NOMO-1 (cell line): ENCODE data around the gene SHC4.
A peak's percentile ranks its signal among the peaks of the same experiment; 100 is the strongest.

Source experiments
- DNase-seq, 2 experiments: peaks; one replicate each; lab custom pipeline; 2025; ENCODE audit not compliant: unreplicated experiment in 2 of 2; lab: John Stamatoyannopoulos, UW

SHC4 gene

DNA sequence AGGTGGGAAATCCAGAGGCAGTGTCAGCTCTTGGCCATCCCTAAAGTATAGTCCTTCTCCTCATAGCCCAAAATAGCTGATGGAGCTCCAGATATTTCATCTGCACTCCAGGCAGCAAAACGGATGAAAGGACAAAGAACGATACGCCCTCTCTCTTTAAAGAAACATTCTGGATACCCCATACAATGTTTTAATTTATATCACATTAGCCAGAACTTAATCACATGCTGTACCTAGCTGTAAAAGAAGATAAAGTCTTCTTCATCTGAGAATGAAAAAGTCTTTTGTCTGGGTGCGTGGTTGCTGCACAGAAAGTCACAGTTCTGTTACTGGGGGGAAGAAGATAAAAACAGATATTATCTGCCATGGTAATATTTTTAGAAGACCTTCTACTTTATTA is 4.3 kb upstream of the SHC4 start:
- no peak for DNase-seq

GRCh38 chr15:48967336-48967735 is 3.6 kb upstream of the SHC4 start:
- DNase-seq, result no peak

DNA sequence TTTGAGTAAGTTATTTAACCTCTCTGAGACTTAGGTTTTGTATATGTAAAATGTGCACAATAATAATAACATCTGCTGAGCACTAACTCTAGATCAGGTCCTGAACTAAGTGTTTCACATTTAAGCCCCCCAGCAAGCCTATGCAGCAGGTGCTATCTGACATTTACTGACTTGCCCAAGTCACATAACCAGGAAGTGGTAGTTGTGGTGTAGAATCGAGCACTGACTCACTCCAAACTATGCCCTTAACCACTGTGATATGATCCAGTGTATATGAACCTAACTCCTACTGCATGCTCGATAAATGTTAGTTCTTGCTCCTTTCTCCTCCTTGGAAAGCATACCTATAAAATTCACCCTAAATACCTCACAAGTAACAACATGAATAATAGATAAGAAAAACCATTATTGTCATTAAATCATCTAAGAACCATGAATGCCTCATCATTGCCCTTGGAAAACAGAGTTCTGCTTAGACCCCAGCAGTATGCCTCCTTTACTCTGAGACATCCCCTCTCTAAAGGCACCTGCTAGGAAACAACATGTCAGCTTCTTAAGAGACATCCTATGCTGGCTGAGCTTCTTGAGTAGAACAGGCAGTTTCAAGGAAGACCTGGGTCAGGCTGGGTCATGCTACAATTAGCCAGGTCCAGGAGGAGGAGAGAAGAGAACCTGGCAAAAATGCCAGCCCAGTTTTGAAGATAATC is 3.0 kb upstream of the SHC4 start:
- peak; percentile 38 to 58 for DNase-seq

DNA sequence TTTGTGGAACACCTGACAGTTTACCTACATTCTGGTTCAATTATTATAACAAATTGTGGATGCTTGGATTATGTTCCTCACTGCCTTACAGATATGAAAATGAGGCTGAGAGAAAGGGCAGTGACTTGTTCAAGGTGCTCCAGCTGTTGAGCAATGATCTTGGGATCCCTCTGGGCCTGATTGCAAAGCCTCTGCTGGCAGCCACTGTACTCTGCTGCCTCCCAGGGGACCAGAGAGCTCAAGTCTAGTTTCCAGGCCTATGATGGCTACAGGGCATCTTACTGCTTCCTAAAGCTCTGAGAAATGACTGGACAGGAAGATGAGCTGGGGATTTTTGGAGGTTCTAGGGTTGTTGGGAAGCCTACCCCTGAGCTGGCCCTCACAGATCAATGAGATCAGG is 2.3 kb upstream of the SHC4 start:
- DNase-seq, result peak in 1 of 2 experiments; percentile 1

DNA sequence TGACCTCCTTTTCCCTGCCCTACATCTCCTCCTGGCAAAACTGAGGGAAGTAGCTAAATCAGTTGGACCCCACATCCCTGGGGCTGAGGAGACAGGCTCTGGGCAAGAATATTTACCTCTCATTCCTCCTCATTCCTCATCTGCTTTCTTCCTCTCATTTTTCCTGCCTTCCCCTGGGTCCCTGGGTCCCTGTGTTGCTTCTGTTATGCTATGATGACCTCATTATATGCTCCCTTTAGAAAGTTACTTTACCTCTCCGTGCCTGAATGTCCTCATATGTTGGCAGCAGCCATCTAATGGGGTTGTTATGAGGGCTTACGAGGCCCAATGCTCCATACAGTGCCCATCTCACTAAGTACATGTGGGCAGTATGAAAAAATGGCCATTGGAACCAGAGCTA is 1.2 kb upstream of the SHC4 start:
- no peak for DNase-seq

DNA sequence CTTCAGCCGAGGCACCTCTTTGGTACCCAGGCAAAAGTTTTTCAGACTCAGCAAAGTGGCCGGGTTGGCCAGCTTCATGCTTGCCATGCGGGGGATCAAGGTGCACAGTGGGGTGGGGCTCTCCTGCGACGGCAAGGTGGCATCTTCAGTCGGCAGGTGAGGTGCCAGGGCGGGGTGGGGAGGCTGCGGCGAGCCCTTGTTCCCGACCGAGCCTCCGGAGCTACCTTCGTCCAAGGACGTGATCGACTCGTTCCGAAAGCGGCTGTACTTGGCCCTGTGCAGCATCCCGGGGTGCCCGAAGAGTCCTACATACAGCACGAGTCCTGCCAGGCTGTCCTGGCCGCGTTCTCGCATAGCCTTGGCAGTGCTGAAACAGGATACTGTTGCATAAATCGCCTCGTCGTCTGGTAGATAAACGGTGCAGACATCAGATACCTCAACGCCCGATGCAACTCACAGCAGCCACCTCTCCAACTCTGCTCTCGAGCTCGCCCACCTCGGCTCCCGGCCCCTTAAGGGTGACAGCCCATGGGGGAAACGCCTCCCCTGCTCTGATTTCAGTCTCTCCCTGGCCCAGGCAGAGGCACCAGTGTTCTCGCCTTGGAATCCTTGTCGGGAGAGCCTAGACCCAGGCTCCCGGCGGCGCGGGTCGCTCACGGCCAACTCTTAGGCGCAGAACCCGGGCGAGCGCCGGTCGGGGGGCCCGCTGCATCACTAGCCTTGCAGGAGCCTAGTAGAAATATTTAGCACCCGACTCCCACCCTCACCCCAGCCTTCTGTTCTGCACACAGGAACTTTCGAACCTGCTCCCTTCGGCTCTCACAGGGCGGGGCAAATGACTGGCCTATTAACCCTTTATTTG is 826 bp downstream of the SHC4 start:
- no peak for DNase-seq

DNA sequence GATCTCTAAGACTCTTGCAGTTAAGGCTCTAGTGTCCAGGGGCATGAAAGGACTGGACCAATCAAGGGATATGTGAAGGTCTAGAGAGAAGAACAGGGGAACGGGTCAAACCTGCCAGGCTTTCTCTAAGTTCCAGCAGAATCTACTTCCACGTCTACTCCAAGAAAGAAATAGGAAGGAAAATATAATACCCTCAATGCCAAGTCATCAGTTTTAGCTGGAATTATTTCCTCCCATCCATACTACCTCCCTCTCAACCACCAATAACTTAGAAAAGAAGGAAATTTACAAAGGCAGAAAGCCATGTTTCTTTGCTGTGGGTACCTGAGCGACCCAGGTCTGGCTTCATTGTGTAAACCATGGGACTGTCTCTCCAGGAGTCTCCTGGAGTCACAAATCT is 7.8 kb downstream of the SHC4 start:
- no peak for DNase-seq

DNA sequence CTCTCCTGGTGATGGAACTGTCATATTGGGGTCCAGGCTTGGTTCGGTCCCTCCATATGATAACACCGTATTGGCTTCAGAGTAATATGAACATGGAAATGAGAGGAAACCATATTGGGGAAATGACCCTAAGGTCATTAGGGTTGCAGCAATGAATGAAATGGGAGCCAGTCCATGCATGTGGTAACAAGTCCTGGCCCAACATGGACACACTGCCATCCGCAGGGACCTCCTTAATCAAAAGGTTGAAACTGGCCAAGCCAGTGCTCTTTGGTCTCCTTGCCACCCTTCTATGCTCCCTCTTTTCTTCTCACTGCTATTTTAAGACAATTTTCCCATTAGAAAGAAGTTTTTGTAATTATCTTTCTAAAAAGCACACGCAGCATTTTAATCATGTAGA is 8.3 kb downstream of the SHC4 start:
- DNase-seq, result no peak

DNA sequence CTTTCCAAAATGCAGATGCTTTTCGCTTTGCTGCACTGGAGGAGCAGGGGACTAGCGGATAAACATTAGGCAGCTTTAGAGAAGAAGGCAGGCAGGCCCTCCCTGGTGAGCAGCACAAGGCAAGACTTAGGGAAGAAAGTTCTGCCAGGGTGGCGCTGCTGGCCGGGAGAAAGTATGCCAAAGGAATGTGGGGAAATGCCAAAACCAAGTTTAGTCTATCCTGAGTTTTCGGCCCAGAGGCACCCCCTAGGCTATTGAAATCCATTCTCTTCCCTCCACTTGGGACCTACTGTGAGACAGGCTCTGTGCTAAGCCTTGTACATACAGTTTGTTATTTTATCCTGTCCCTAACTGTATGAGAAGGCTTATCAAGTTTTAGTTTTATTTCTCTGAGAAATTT is 9.2 kb downstream of the SHC4 start:
- no peak for DNase-seq

DNA sequence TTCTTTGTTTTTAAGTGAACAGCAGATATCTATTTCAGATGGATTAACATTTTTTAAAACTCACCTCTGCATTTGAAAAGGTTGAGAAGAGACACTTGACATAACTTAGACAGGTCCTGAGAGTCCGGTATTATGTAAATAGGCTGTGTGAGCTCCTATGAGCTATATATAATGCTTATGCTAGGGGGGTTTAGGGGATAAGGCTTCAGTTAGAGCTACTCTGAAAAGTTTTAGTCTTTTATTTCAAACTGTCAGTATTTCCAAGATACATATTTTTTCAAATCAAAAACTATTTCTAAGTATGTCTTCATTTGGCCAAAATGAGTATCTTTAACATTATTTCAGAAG is 16.9 kb downstream of the SHC4 start:
- DNase-seq, result no peak

DNA sequence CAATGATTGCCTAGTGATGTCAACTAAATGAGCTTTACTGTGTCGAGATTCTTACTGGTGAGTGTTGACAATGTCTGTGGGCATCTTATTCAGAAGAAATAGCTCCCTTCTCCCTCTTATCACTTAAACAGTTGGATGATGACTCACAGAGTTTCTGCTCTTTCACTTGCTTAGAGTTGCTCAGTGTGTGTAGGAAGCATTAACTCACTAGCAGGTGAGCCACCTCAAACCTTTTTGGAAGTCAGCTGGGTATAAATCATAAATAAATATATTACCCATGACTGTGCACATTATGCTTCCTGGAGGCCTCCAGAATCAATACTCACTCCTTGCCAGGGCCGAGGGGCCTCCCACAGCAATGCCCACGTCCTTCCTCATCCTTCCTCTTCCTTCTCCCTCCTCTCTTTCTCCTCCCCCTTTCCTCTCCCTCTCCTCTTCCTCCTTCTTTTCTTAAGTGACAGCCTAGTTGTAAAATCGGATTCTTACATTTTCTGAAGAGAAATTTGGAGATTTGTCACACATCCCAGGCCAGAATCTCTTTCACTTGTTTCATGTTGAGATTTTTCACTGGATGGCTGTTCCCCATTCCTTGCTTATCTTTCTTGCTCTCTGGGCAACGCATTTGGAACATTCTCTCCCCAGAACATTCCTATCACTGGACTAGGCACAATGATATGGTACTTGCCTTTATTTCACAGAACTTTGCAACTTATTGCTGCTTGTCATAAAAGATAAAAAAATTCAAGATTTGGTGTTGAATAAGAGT is 17.5 kb downstream of the SHC4 start:
- peak in 1 of 2 experiments; percentile 23 for DNase-seq

DNA sequence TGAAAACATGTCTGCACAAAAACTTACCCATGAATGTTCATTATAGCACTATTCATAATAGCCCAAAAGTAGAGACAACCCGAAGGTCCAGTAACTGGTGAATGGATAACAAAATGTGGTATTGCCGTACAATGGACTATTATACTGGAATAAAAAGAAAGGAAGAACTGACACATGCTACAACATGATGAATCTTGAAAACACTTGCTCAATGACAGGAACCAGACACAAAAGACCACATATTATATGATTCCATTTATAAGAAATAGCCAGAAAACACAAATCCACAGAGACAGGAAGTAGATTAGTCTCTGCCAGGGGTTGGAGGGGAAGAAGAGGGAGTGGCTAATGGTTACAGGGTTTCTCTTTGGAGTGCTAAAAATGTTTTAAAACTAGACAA is 18.3 kb downstream of the SHC4 start:
- peak in 1 of 2 experiments; percentile 14 for DNase-seq

GRCh38 chr15:48941904-48942303 is 21.8 kb downstream of the SHC4 start:
- DNase-seq, result no peak

DNA sequence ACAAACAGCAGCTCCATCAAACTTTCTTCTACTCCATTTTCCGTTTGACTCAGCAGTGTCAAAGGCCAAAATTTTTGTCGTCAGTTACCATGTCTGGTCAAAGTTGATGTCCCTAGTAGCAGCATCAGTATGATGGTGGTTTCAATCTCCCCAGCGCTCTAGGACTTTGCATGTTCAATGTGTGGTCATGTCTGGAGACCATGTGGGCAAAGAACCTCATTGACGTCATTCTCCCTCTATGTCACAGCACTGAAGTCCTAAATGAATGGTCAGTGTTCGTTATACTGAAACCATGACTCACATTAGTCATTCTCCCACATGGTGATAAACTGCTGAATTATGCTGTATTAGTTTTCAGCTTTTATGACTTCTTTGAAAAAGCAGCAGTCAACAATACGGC is 23.2 kb downstream of the SHC4 start:
- DNase-seq, result no peak

- no peak for DNase-seq
Observed at GRCh38 chr15:48939648-48940047, 24.1 kb downstream of the SHC4 start.

GRCh38 chr15:48937886-48938285 is 25.8 kb downstream of the SHC4 start:
- no peak for DNase-seq

GRCh38 chr15:48936666-48937065 is 27.1 kb downstream of the SHC4 start:
- DNase-seq, result no peak

DNA sequence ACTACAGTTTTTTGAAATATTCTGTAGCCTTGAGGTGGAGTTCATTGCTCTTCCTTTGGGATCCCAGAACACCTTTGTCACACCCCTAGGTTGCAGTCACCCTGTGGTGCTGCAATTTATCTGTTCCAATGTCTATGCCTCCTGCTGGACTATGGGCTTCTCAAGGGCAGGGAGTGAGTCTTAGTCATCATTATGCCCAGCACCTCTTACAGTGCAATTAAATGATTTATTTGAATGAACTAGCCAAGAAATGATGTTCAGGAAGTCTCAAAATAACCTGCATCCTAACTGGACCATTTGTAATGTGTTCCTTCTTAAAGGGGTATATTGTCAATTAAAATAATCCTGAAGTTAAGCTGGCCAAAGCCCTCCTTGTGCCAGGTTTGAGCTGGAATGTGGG is 28.5 kb downstream of the SHC4 start:
- DNase-seq, result no peak

DNA sequence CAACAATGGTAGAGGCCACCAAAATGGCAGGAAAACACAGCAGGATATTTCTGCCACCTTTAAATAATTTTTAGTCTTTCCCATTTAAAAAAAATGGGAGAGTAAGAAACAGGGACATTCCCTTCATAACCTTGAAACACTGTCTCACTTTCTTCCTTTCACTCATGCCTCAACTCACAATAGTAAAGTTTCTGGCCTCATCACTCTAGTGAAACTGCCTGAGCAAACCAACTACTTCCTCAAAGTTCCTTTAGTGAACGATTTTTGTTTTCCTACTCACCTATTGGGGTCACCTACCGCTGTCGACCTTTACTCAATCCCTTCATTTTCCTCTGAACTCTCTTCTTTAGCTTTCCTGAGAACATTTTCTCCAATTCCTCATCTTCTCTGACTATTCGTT is 33.0 kb downstream of the SHC4 start:
- DNase-seq, result peak in 1 of 2 experiments; percentile 6

- DNase-seq, result no peak
Observed at GRCh38 chr15:48929661-48930060, 34.1 kb downstream of the SHC4 start.

- DNase-seq, result no peak
Observed at GRCh38 chr15:48928877-48929538, 34.7 kb downstream of the SHC4 start.
